Endothelial cell of umbilical vein (primary cell): Measurements from ENCODE around the gene TRMT10B. TPM values are rescaled to one million over a fixed set of nuclear protein-coding genes. Genes with fewer than 3 reads are reported as not detected.

Source experiments
- BruUV-seq: library from RNA; stranded (reverse); fragments of 400-500 nt; replicated peaks from 2 replicates; lab custom pipeline; 2021; lab: Mats Ljungman, UMichigan
- CTCF ChIA-PET: fragments of 300-600, 350-600 bp; sonication (Branson Sonifier 250); formaldehyde crosslinking; loops from one replicate; lab custom pipeline; 2021; ENCODE audit warnings: antibody characterized with exemption, inconsistent platforms; lab: Charles Lee
- POLR2A ChIA-PET: fragments of 300-600, 350-600 bp; sonication (Branson Sonifier 250); formaldehyde crosslinking; loops from one replicate; lab custom pipeline; 2021; ENCODE audit warnings: antibody characterized with exemption, inconsistent platforms; lab: Charles Lee
- DNase-seq: peaks from one replicate; pipeline ENCODE4 v3.0.0-alpha.2; 2011; ENCODE audit warnings: low read depth, low spot score
- FAIRE-seq: peaks from 2 replicates; lab custom pipeline; 2011; peaks lifted over from hg19 to GRCh38; lab: Jason Lieb, UNC
- H2AFZ ChIP-seq: 2 replicates; pipeline ENCODE4 v1.6.0; 2012; ENCODE audit warnings: low read depth, low read length, control low read depth, inconsistent platforms
- H3K27ac ChIP-seq: 2 replicates; pipeline ENCODE4 v1.5.1; 2011; ENCODE audit warnings: low read depth, mild to moderate bottlenecking, control low read depth, low read length, moderate library complexity; ENCODE audit not compliant: insufficient read depth
- H3K27me3 ChIP-seq, 2 experiments: 2 replicates each; pipeline versions ENCODE4 v1.6.0 to v1.6.1; 2011; ENCODE audit warnings: low read length in 2 of 2, mixed read lengths in 1 of 2; ENCODE audit not compliant: control insufficient read depth in 2 of 2, insufficient read depth in 2 of 2
- H3K36me3 ChIP-seq, 2 experiments: 2 replicates in 1 of 2; 3 replicates in 1 of 2; pipeline ENCODE4 v1.5.1; 2011; ENCODE audit warnings: low read length in 2 of 2, mild to moderate bottlenecking in 1 of 2, moderate library complexity in 1 of 2; ENCODE audit not compliant: control insufficient read depth in 2 of 2, insufficient read depth in 2 of 2; ENCODE audit errors: extremely low read depth in 1 of 2
- H3K4me1 ChIP-seq: 3 replicates; pipeline ENCODE4 v1.5.1; 2011; ENCODE audit warnings: mild to moderate bottlenecking, low read length; ENCODE audit not compliant: control insufficient read depth, insufficient read depth; ENCODE audit errors: extremely low read depth
- H3K4me2 ChIP-seq: 2 replicates; pipeline ENCODE4 v1.6.1; 2011; ENCODE audit warnings: low read length, control low read depth, mixed read lengths; ENCODE audit not compliant: insufficient read depth
- H3K4me3 ChIP-seq, 3 experiments: fragments of 200-600 bp in 1 of 3; sonication (generic), shearing (Covaris generic) in 1 of 3; replicated peaks in 1 of 3; 2 replicates each; pipeline ENCODE4 v1.5.1; 2011 to 2016; ENCODE audit warnings: control low read depth in 3 of 3, low read length in 3 of 3, mild to moderate bottlenecking in 2 of 3, inconsistent platforms in 1 of 3, low read depth in 1 of 3, moderate library complexity in 1 of 3; ENCODE audit not compliant: insufficient read depth in 1 of 3
- H3K79me2 ChIP-seq: 2 replicates; pipeline ENCODE4 v1.6.0; 2012; ENCODE audit warnings: low read length, inconsistent platforms; ENCODE audit not compliant: control insufficient read depth, insufficient read depth
- H3K9ac ChIP-seq: replicated peaks from 2 replicates; pipeline ENCODE3; 2011; ENCODE audit warnings: low read length, control low read depth; ENCODE audit not compliant: insufficient read depth; ENCODE audit errors: extremely low read depth
- H3K9me1 ChIP-seq: replicated peaks from 3 replicates; pipeline ENCODE4 v1.6.0; 2011; ENCODE audit warnings: mild to moderate bottlenecking, low read length; ENCODE audit not compliant: control insufficient read depth, insufficient read depth; ENCODE audit errors: extremely low read depth
- H3K9me3 ChIP-seq: replicated peaks from 2 replicates; pipeline ENCODE4 v1.5.1; 2012; ENCODE audit warnings: low read length, inconsistent platforms; ENCODE audit not compliant: control insufficient read depth, insufficient read depth
- H4K20me1 ChIP-seq: replicated peaks from 2 replicates; pipeline ENCODE3; 2011; ENCODE audit warnings: mild to moderate bottlenecking, low read length; ENCODE audit not compliant: control insufficient read depth, insufficient read depth; ENCODE audit errors: extremely low read depth
- CTCF ChIP-seq, 2 donors: IDR thresholded peaks; 1 replicate in 1 of 2; 2 replicates in 1 of 2; pipeline ENCODE4 v1.5.1; 2011; ENCODE audit warnings: low read length in 2 of 2, mild to moderate bottlenecking in 2 of 2, moderate library complexity in 2 of 2, control low read depth in 1 of 2, inconsistent platforms in 1 of 2, low read depth in 1 of 2; ENCODE audit not compliant: insufficient read depth in 1 of 2; ENCODE audit errors: extremely low read depth in 1 of 2
- FOS ChIP-seq: IDR thresholded peaks from 2 replicates; pipeline ENCODE4 v1.6.1; 2011; ENCODE audit warnings: mild to moderate bottlenecking, low read length, moderate library complexity, borderline replicate concordance; ENCODE audit not compliant: insufficient read depth
- GATA2 ChIP-seq: IDR thresholded peaks from 2 replicates; pipeline ENCODE4 v1.7.0; 2011; ENCODE audit warnings: low read depth, mild to moderate bottlenecking, moderate library complexity, mixed read lengths, low read length; ENCODE audit not compliant: insufficient read length, insufficient read depth
- MAX ChIP-seq: IDR thresholded peaks from 2 replicates; pipeline ENCODE4 v1.6.1; 2011; ENCODE audit not compliant: insufficient read depth, insufficient read length
- MYC ChIP-seq: IDR thresholded peaks from one replicate; pipeline ENCODE4 v1.6.1; 2011; ENCODE audit warnings: mild to moderate bottlenecking, low read depth, low read length
- POLR2A ChIP-seq: IDR thresholded peaks from 2 replicates; pipeline ENCODE4 v1.6.1; 2012; ENCODE audit warnings: low read depth, mild to moderate bottlenecking, control low read depth, low read length
- dilution Hi-C: fragments of 300-500 bp; cut with MboI; formaldehyde crosslinking; loops from one replicate; pipeline ENCODE4 v1.15.0; 2019; ENCODE audit warnings: low sequenced_read_pairs; ENCODE audit not compliant: extremely low pct_ligation_motif_present
- intact Hi-C: fragments of 100-400 bp; cut with micrococcal nuclease; formaldehyde crosslinking; loops from one replicate; pipeline ENCODE4 v1.10.0; 2022
- polyA plus RNA-seq, 4 experiments: library from polyadenylated mRNA; depleted of rRNA in 3 of 4; stranded (reverse) in 3 of 4; unstranded in 1 of 4; fragments of >200 nt; gene quantifications; 2 replicates each; pipeline versions ENCODE4 v1.2.1 to v1.2.3, GENCODE V29; 2011 to 2012; ENCODE audit warnings: missing spikeins in 1 of 4
- total RNA-seq: library from RNA; stranded (reverse); gene quantifications from 2 replicates; pipeline ENCODE4 v1.2.3, GENCODE V29; 2021

TRMT10B gene
- total and polyA plus RNA-seq, 2 donors (not counting 3 experiments of a cell fraction or from before 2014, with no cell fraction given), result 3.0 to 7.0 TPM

- dilution Hi-C loops, result no loop called here
- no peak for FAIRE-seq
- no peak overlapping the region for H3K4me2 ChIP-seq
- H3K36me3 ChIP-seq, result no peaks in the 10 kb centered on the region
- ChIA-PET CTCF (interaction anchor here (1.2 kb wide), 1 partner anchor 9 kb away, joined by 3 read pairs; no protein-coding TSS in a partner anchor), POLR2A (no interaction called here)
- H4K20me1 ChIP-seq, result peaks cover 6% of the 10 kb centered on the region
- no TSS peak for BruUV-seq
- H3K9me1 ChIP-seq, result no peaks in the 10 kb centered on the region
- H3K9me3 ChIP-seq, result no peaks in the 10 kb centered on the region
- no peaks in the 10 kb centered on the region for H3K27me3 ChIP-seq
- no peak overlapping the region for H3K27ac ChIP-seq
- H3K4me3 ChIP-seq, result no peak overlapping the region
- H3K79me2 ChIP-seq, result peaks cover 24% of the 10 kb centered on the region
- H3K4me1 ChIP-seq, result no peaks in the 10 kb centered on the region
- no peak for DNase-seq
- intact Hi-C loops, result no loop called here
- H3K9ac ChIP-seq, result no peak overlapping the region
- H2AFZ ChIP-seq, result no peak overlapping the region
- TF ChIP-seq FOS, result no peak
- TF ChIP-seq MAX, result no peak
- no peak for TF ChIP-seq POLR2A
- TF ChIP-seq CTCF (IDR thresholded peaks at IDR 0.05; ENCODE audit: extremely low read depth in 1 of 2, insufficient read depth in 1 of 2, low read depth in 1 of 2, low read length in 2 of 2), result no peak
- no peak for TF ChIP-seq MYC
- no peak for TF ChIP-seq GATA2
Observed at GRCh38 chr9:37812773-37813379, 59.3 kb downstream of the TRMT10B start.
